Measurements from ENCODE around the gene L3MBTL1.

The L3MBTL1 gene

DNA sequence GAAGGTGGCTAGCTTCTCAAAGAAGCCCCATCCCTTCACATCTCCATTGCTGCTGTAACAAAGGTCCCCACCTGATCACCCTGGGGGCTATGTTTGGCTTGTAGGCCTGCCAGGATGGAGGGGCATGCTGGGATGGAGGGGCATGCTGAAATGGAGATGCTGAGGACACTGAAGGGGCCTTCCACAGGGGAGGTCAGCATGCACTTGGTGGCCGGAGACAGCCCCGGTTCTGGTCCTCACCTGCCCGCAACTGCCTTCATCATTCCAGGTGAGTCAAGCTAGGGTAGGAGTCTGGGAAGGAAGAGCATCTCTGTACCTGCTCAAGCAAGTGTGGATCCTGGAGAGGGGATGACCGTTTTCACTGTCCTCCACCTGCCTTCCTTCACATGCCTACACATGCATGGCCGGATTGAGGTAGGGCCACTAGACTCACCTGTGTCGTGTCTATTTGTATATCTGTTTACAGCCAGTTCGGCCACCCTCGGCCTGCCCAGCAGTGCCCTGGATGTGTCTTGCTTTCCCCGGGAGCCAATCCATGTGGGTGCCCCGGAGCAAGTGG, 6.0 kb downstream of the L3MBTL1 start:
- TF ChIP-seq, protein P1, sequence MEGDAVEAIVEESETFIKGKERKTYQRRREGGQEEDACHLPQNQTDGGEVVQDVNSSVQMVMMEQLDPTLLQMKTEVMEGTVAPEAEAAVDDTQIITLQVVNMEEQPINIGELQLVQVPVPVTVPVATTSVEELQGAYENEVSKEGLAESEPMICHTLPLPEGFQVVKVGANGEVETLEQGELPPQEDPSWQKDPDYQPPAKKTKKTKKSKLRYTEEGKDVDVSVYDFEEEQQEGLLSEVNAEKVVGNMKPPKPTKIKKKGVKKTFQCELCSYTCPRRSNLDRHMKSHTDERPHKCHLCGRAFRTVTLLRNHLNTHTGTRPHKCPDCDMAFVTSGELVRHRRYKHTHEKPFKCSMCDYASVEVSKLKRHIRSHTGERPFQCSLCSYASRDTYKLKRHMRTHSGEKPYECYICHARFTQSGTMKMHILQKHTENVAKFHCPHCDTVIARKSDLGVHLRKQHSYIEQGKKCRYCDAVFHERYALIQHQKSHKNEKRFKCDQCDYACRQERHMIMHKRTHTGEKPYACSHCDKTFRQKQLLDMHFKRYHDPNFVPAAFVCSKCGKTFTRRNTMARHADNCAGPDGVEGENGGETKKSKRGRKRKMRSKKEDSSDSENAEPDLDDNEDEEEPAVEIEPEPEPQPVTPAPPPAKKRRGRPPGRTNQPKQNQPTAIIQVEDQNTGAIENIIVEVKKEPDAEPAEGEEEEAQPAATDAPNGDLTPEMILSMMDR (IDR thresholded peaks at IDR 0.05; ENCODE audit: insufficient read depth, low read length, missing control alignments) = no peak
- H3K4me3 ChIP-seq (ENCODE audit: low read depth, low read length) = peak overlapping the region; percentile 58
- POLR2A ChIA-PET = interaction anchor here (1.1 kb wide), 1 partner anchor 56 kb away, joined by 4 read pairs; the partner anchor contains the start of gene SRSF6
- CTCF ChIA-PET = interaction anchor here (2.5 kb wide), 1 partner anchor 24 kb away, joined by 14 read pairs; no protein-coding TSS in a partner anchor
- DNase-seq (ENCODE audit: low read depth, low spot score) = no peak

DNA sequence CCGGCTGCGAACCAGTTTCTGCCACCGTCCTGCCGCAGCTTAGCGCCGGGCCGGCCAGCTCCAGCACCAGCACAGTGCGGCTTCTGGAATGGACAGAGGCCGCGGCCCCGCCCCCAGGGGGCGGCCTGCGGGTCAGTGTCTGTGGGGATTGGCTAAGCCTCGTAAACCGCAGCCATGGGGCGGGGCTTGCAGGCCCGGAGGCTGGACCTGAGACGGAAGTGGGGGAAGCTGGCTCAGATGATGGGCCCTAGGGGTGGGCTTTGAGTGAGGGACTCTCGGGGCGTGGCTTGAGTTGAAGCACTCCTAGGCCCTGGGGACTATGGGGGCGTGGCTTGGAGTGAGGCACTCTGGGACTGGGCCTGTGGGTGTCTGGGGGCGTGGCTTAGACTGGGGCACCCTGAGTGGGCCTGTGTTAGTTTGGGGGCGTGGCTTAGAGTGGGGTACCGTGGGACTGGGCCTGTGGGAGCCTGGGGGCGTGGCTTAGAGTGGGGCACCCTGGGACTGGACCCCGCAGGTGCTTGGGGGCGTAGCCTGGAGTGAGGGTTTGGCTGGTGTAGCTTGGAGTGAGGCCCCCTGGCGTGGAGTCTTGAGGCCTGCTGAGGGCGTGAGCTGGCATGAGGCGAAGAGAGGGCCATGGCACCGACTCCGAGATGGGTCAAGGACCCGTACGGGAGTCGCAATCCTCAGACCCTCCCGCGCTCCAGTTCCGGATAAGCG, 6.6 kb downstream of the L3MBTL1 start:
- DNase-seq (ENCODE audit: low read depth, low spot score) = peak; percentile 90
- TF ChIP-seq, protein P1 (IDR thresholded peaks at IDR 0.05; ENCODE audit: insufficient read depth, low read length, missing control alignments) = peak; percentile 54
- CTCF ChIA-PET = interaction anchor here (1.0 to 2.5 kb wide), 4 partner anchors 13 to 23 kb away, joined by 3 to 14 read pairs (median 4); no protein-coding TSS in a partner anchor

DNA sequence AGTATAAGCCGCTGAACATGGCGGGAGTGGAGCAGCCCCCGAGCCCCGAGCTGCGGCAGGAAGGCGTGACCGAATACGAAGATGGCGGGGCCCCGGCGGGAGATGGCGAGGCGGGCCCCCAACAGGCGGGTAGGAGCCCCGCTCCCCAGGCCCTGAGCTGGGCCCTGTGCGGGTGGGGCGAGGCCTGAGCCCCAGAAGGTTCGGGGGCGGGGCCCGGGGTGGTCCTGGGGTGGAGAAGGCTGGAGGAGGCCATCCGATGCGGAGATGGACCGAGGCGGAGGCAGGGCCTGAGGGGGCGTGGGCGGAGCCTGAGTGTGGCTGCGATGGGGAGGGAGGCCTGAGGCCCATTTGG, 7.1 kb downstream of the L3MBTL1 start:
- CTCF ChIA-PET = interaction anchor here (1.0 to 2.5 kb wide), 5 partner anchors 13 to 26 kb away, joined by 3 to 14 read pairs (median 4); no protein-coding TSS in a partner anchor
- POLR2A ChIA-PET = no interaction called here
- no peak for DNase-seq (ENCODE audit: low read depth, low spot score)

More for the DNA sequence above, 6.6 kb downstream of the L3MBTL1 start:
- POLR2A ChIA-PET = interaction anchor here (1.1 kb wide), 1 partner anchor 56 kb away, joined by 4 read pairs; the partner anchor contains the start of gene SRSF6
- peak overlapping the region; percentile 67 for H3K4me3 ChIP-seq (ENCODE audit: low read depth, low read length)

DNA sequence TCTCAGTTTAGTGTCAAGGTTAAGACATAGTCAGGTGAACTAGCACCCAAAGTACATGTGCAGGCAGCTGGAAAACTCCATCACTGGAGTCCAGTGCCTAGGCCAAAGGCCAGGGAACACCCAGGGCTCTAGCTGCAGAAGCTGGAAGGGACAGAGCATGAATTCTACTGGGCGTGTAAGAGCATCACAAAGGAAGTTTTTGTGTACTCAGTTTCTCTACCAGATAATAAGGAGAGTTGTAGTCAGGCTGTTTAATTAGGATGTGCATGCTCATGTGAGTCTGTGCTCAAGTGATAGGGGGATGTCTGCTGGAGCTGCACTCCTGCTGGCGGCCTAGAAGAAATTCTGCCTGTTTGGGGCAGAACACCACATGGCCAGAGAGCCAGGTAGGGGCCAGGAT, 8.1 kb downstream of the L3MBTL1 start:
- TF ChIP-seq, protein P1 (IDR thresholded peaks at IDR 0.05; ENCODE audit: insufficient read depth, low read length, missing control alignments) = no peak
- no peak overlapping the region; the same call in 1 of the 2 replicates for H3K4me3 ChIP-seq (ENCODE audit: low read depth, low read length)
- ChIA-PET POLR2A (no interaction called here), CTCF (interaction anchor here (1.2 to 2.5 kb wide), 3 partner anchors 16 to 25 kb away, joined by 3 to 14 read pairs (median 4); no protein-coding TSS in a partner anchor)
- no peak for DNase-seq (ENCODE audit: low read depth, low spot score)

More for the DNA sequence above, 7.1 kb downstream of the L3MBTL1 start:
- TF ChIP-seq, protein P1 (IDR thresholded peaks at IDR 0.05; ENCODE audit: insufficient read depth, low read length, missing control alignments) = no peak
- H3K4me3 ChIP-seq (ENCODE audit: low read depth, low read length) = peak overlapping the region; percentile 67

DNA sequence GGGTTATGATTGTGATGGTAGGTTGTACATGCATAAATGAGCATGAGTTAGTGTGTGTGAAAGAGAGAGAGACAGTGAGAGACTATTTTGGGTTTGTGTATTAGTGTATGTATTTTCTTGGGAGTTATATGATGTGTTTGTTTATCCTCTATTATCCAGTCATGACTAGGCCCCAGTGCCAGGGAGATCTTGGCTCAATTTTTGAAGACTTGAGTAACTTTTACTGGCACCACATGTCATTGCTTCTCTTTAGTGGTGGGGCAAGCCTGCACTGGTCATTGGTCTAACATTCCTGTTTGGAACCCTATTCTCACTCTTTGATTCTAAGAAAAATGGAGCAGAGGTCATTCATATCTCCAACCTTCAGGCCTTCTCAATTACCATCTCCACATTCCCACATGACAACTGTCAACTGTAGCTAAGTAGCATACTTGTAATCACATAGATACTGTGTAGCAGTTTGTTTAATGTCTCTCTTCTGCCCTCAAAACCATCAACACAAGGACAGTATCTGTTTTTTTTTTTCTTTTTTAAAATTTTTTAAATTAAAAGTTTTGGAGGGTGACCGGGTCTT, 8.8 kb downstream of the L3MBTL1 start:
- DNase-seq (ENCODE audit: low read depth, low spot score) = no peak
- POLR2A ChIA-PET = no interaction called here
- H3K4me3 ChIP-seq (ENCODE audit: low read depth, low read length) = no peak overlapping the region
- TF ChIP-seq, protein P1 (IDR thresholded peaks at IDR 0.05; ENCODE audit: insufficient read depth, low read length, missing control alignments) = no peak
- CTCF ChIA-PET = no interaction called here

DNA sequence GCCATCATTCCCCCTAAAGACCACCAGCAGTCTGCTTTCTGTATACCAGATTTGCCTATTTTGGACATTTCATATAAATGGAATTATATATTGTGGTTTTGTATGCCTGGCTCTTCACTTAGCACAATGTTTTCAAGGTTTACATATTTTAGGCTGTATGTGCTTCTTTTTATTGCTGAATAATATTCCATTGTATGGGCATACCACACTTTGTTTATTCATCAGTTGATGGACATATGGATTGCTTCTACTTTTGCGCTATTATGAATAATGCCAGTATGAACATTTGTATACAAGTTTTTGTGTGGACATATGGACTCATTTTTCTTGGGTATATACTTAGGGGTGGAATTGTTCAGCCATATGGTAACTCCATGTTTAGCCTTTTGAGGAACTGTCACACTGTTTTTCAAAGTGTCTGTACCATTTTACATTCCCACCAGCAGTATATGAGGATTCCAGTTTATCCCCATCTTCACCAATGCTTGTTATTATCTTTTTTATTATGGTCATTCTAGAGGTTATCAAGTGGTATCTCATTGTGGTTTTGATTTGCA, 12.7 kb downstream of the L3MBTL1 start:
- ChIA-PET POLR2A (no interaction called here), CTCF (no interaction called here)
- no peak for DNase-seq (ENCODE audit: low read depth, low spot score)
- TF ChIP-seq, protein P1 (IDR thresholded peaks at IDR 0.05; ENCODE audit: insufficient read depth, low read length, missing control alignments) = no peak
- no peak overlapping the region for H3K4me3 ChIP-seq (ENCODE audit: low read depth, low read length)
